Loucy (cell line): Measurements from ENCODE around the gene LRRC42.
A peak's percentile ranks its signal among the peaks of the same experiment; 100 is the strongest.

Source experiments
- H2AFZ ChIP-seq: fragments of 200-600 bp; sonication (generic); 2 replicates; pipeline ENCODE4 v1.6.0; 2016; ENCODE audit warnings: antibody characterized with exemption, mild to moderate bottlenecking, low read length, moderate library complexity
- H3F3A ChIP-seq: fragments of 200-600 bp; 2 replicates; pipeline ENCODE4 v1.6.0; 2016; ENCODE audit warnings: antibody characterized with exemption, low read depth, mild to moderate bottlenecking
- H3K27me3 ChIP-seq: fragments of 200-600 bp; sonication (generic); 2 replicates; pipeline ENCODE4 v1.6.1; 2014; ENCODE audit warnings: low read length, mild to moderate bottlenecking; ENCODE audit not compliant: insufficient read depth, poor library complexity, severe bottlenecking
- H3K36me3 ChIP-seq: fragments of 200-600 bp; sonication (generic); 2 replicates; pipeline ENCODE4 v1.6.1; 2016; ENCODE audit warnings: low read length; ENCODE audit not compliant: insufficient read depth
- H3K4me1 ChIP-seq: fragments of 200-600 bp; sonication (generic); 2 replicates; pipeline ENCODE4 v1.5.1; 2014; ENCODE audit warnings: low read length, mild to moderate bottlenecking; ENCODE audit not compliant: insufficient read depth, poor library complexity, severe bottlenecking
- H3K4me2 ChIP-seq: fragments of 200-600 bp; sonication (generic); 2 replicates; pipeline ENCODE4 v1.6.0; 2014; ENCODE audit warnings: antibody characterized with exemption, low read length, low read depth, mild to moderate bottlenecking; ENCODE audit not compliant: poor library complexity, severe bottlenecking
- H3K4me3 ChIP-seq: fragments of 200-600 bp; sonication (generic); 2 replicates; pipeline ENCODE4 v1.5.1; 2014; ENCODE audit warnings: low read length, mild to moderate bottlenecking, mixed read lengths; ENCODE audit not compliant: poor library complexity, severe bottlenecking
- H3K79me2 ChIP-seq: fragments of 200-600 bp; sonication (generic); 2 replicates; pipeline ENCODE4 v1.6.1; 2014; ENCODE audit warnings: low read length; ENCODE audit not compliant: insufficient read depth
- H3K9ac ChIP-seq: fragments of 200-600 bp; sonication (generic); 2 replicates; pipeline ENCODE4 v1.6.0; 2014; ENCODE audit warnings: mild to moderate bottlenecking, low read depth, low read length, moderate library complexity; ENCODE audit not compliant: poor library complexity, severe bottlenecking
- H3K9me2 ChIP-seq: fragments of 200-600 bp; sonication (generic); replicated peaks from 2 replicates; pipeline ENCODE4 v1.6.1; 2016; ENCODE audit warnings: low read depth, low read length, mixed read lengths
- H3K9me3 ChIP-seq: fragments of 200-600 bp; sonication (generic); 2 replicates; pipeline ENCODE4 v1.6.1; 2014; ENCODE audit warnings: mild to moderate bottlenecking, antibody characterized with exemption, low read length, low read depth; ENCODE audit not compliant: insufficient read depth
- H4K20me1 ChIP-seq: fragments of 200-600 bp; sonication (generic); 2 replicates; pipeline ENCODE4 v1.6.0; 2014; ENCODE audit warnings: antibody characterized with exemption, low read length, mild to moderate bottlenecking; ENCODE audit not compliant: insufficient read depth, poor library complexity, severe bottlenecking
- EZH2phosphoT487 ChIP-seq: fragments of 200-600 bp; IDR thresholded peaks from 2 replicates; pipeline ENCODE4 v1.6.1; 2018; ENCODE audit warnings: antibody characterized with exemption, mild to moderate bottlenecking, moderate library complexity, borderline replicate concordance
- TF ChIP-seq, protein P1 (sequence below): fragments of 200-600 bp; sonication (generic); conservative IDR thresholded peaks from 2 replicates; pipeline ENCODE4 v1.5.1; 2014; ENCODE audit warnings: mild to moderate bottlenecking, antibody characterized with exemption, low read length

Gene LRRC42

DNA sequence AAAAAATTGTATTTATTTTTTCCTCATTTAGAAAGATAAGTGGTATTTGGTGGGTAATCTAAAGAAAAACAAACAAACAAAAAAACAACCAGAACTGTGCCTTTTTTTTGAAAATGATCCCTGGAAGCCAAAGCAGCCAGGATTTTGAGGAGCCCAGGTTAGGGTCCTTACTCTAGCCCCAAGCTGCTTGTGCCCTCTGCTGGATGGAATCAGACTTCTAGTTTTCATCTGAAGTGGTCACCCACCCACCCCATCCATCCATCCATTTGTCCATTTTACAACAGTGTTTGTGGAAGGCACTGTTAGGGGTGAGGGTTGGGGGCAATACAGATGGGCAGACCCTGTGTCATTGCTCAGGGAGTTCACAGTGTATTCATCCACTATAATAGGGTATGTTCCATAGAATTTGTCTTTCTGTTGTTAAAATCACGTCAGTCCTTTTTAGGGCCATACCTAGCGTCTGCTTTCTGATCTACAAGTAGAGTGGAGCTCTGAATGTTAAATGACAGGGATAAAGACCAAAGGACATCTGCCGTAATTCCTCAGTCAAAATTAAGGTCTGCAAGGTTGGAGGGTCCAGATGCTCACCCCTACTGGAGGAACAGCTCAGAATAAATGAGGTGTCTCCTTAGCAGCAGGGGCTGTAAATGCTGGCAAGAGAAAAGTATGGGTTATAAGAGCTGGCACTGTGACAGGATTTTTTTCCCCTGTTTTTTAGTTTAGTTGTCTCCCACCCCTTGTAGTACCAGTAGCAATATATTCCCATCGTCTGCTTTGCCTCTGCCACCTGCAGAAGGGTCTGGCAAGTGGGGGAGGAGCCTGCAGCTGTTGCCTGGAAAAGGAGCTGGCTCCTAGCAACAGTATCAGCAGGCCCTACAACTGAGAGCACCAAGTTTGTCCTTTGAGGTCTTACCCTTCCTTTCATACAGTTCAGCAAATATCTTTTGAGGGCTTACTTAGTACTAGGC lies 3.2 kb downstream of the LRRC42 start:
- H3K4me3 ChIP-seq = no peak overlapping the region
- no peaks in the 10 kb centered on the region for H3K9me2 ChIP-seq
- H2AFZ ChIP-seq = no peak overlapping the region
- no peaks in the 10 kb centered on the region for H3K9me3 ChIP-seq
- peaks cover 11% of the 10 kb centered on the region; the same call in 1 of the 2 replicates for H3K36me3 ChIP-seq
- peaks cover 46% of the 10 kb centered on the region for H3K79me2 ChIP-seq
- TF ChIP-seq, protein P1, sequence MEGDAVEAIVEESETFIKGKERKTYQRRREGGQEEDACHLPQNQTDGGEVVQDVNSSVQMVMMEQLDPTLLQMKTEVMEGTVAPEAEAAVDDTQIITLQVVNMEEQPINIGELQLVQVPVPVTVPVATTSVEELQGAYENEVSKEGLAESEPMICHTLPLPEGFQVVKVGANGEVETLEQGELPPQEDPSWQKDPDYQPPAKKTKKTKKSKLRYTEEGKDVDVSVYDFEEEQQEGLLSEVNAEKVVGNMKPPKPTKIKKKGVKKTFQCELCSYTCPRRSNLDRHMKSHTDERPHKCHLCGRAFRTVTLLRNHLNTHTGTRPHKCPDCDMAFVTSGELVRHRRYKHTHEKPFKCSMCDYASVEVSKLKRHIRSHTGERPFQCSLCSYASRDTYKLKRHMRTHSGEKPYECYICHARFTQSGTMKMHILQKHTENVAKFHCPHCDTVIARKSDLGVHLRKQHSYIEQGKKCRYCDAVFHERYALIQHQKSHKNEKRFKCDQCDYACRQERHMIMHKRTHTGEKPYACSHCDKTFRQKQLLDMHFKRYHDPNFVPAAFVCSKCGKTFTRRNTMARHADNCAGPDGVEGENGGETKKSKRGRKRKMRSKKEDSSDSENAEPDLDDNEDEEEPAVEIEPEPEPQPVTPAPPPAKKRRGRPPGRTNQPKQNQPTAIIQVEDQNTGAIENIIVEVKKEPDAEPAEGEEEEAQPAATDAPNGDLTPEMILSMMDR = peak; percentile 87
- TF ChIP-seq EZH2phosphoT487 = no peak
- H4K20me1 ChIP-seq = no peaks in the 10 kb centered on the region
- no peaks in the 10 kb centered on the region for H3F3A ChIP-seq
- H3K4me2 ChIP-seq = peak overlapping the region; percentile 93
- no peak overlapping the region for H3K9ac ChIP-seq
- peaks cover 44% of the 10 kb centered on the region for H3K4me1 ChIP-seq
- H3K27me3 ChIP-seq = no peaks in the 10 kb centered on the region

DNA sequence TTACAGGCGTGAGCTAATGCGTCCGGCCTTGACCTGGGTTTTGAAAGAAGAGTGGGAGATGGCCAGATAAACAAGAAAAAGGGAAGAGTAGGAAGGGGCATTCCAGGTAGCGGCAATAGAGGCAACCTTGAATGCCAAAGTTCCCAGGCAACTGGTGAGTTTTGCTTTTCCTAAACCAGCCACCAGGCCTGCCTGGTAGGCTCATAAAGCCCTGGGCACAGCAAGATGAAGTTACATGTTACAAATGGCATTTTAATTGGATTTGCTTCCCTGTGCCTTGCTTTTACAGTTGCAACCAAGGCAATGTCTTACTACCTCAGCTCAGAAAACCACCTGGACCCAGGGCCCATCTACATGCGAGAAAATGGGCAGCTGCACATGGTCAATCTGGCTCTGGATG lies 5.5 kb downstream of the LRRC42 start:
- peaks cover 40% of the 10 kb centered on the region for H3K79me2 ChIP-seq
- no peak for TF ChIP-seq EZH2phosphoT487
- TF ChIP-seq, protein P1 = no peak
- H3K36me3 ChIP-seq = peaks cover 19% of the 10 kb centered on the region; the same call in 1 of the 2 replicates
- H3K4me2 ChIP-seq = peak overlapping the region; percentile 26
- H3K9me2 ChIP-seq = no peaks in the 10 kb centered on the region
- H3F3A ChIP-seq = no peaks in the 10 kb centered on the region
- H3K4me3 ChIP-seq = no peak overlapping the region
- H4K20me1 ChIP-seq = no peaks in the 10 kb centered on the region
- H3K4me1 ChIP-seq = peaks cover 47% of the 10 kb centered on the region
- no peaks in the 10 kb centered on the region for H3K9me3 ChIP-seq
- H2AFZ ChIP-seq = no peak overlapping the region
- no peaks in the 10 kb centered on the region for H3K27me3 ChIP-seq
- H3K9ac ChIP-seq = no peak overlapping the region

DNA sequence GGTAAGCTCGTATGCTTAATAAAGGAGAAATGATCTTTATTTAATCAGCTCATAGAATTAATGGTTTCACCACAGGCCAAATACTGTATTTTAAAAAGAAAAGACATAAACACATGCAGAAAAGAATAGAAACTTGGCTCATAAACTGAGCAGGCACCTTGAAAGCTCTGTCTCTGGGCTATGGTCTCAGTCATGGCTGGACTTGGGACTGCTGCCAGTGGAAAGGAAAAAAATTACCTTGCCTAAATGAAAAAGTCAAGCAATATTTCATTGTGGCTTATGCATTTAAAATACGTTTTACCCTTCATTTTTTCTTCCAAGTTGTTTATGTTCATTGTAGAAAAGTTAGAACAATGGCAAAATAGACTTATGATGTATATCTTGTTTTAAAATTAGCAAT lies 8.0 kb downstream of the LRRC42 start:
- Histone ChIP-seq H3K4me2 (peak overlapping the region; percentile 26), H3K4me1 (peaks cover 31% of the 10 kb centered on the region), H3K79me2 (peaks cover 25% of the 10 kb centered on the region; the same call in 1 of the 2 replicates), H3K4me3 (peak overlapping the region; percentile 27), H3K9me2 (no peaks in the 10 kb centered on the region), H3K36me3 (peaks cover 19% of the 10 kb centered on the region; the same call in 1 of the 2 replicates), H3K27me3 (no peaks in the 10 kb centered on the region), H3F3A (no peaks in the 10 kb centered on the region), H4K20me1 (no peaks in the 10 kb centered on the region), H3K9ac (peak overlapping the region; percentile 48), H2AFZ (no peak overlapping the region), H3K9me3 (no peaks in the 10 kb centered on the region)
- no peak for TF ChIP-seq EZH2phosphoT487
- TF ChIP-seq, protein P1 = no peak
